ENCODE results near the gene LARP7.

LARP7 gene

GRCh38 chr4:112673686-112674085 is 36.7 kb downstream of the LARP7 start:
- H3K36me3 ChIP-seq (ENCODE audit: control insufficient read depth, insufficient read depth, low read length), result no peaks in the 10 kb centered on the region
- H3K27me3 ChIP-seq (replicated peaks; ENCODE audit: control insufficient read depth, insufficient read depth, low read length), result no peaks in the 10 kb centered on the region
- no peak overlapping the region for H3K4me3 ChIP-seq (replicated peaks; ENCODE audit: low read depth, low read length)
- no peak for DNase-seq (ENCODE audit: extremely low read depth, insufficient read length)
- no peak for TF ChIP-seq CTCF (IDR thresholded peaks at IDR 0.05; ENCODE audit: insufficient read depth, low read length, poor library complexity, severe bottlenecking)

GRCh38 chr4:112674376-112674775 is 37.4 kb downstream of the LARP7 start:
- H3K36me3 ChIP-seq (ENCODE audit: control insufficient read depth, insufficient read depth, low read length), result no peaks in the 10 kb centered on the region
- no peak for DNase-seq (ENCODE audit: extremely low read depth, insufficient read length)
- H3K4me3 ChIP-seq (replicated peaks; ENCODE audit: low read depth, low read length), result no peak overlapping the region
- TF ChIP-seq CTCF (IDR thresholded peaks at IDR 0.05; ENCODE audit: insufficient read depth, low read length, poor library complexity, severe bottlenecking), result no peak
- no peaks in the 10 kb centered on the region for H3K27me3 ChIP-seq (replicated peaks; ENCODE audit: control insufficient read depth, insufficient read depth, low read length)

- no peaks in the 10 kb centered on the region for H3K36me3 ChIP-seq (ENCODE audit: control insufficient read depth, insufficient read depth, low read length)
- DNase-seq (ENCODE audit: extremely low read depth, insufficient read length), result no peak
- H3K4me3 ChIP-seq (replicated peaks; ENCODE audit: low read depth, low read length), result no peak overlapping the region
- no peaks in the 10 kb centered on the region for H3K27me3 ChIP-seq (replicated peaks; ENCODE audit: control insufficient read depth, insufficient read depth, low read length)
- TF ChIP-seq CTCF (IDR thresholded peaks at IDR 0.05; ENCODE audit: insufficient read depth, low read length, poor library complexity, severe bottlenecking), result no peak
Measured at GRCh38 chr4:112677519-112678091, 40.7 kb downstream of the LARP7 start.

GRCh38 chr4:112680996-112681395 is 44.1 kb downstream of the LARP7 start:
- Histone ChIP-seq H3K27me3 (replicated peaks; ENCODE audit: control insufficient read depth, insufficient read depth, low read length) (no peaks in the 10 kb centered on the region), H3K4me3 (replicated peaks; ENCODE audit: low read depth, low read length) (no peak overlapping the region), H3K36me3 (ENCODE audit: control insufficient read depth, insufficient read depth, low read length) (no peaks in the 10 kb centered on the region)
- TF ChIP-seq CTCF (IDR thresholded peaks at IDR 0.05; ENCODE audit: insufficient read depth, low read length, poor library complexity, severe bottlenecking), result no peak
- DNase-seq (ENCODE audit: extremely low read depth, insufficient read length), result no peak

GRCh38 chr4:112693507-112693906 is 56.6 kb downstream of the LARP7 start:
- Histone ChIP-seq H3K27me3 (replicated peaks; ENCODE audit: control insufficient read depth, insufficient read depth, low read length) (no peaks in the 10 kb centered on the region), H3K4me3 (replicated peaks; ENCODE audit: low read depth, low read length) (no peak overlapping the region), H3K36me3 (ENCODE audit: control insufficient read depth, insufficient read depth, low read length) (no peaks in the 10 kb centered on the region)
- no peak for TF ChIP-seq CTCF (IDR thresholded peaks at IDR 0.05; ENCODE audit: insufficient read depth, low read length, poor library complexity, severe bottlenecking)
- DNase-seq (ENCODE audit: extremely low read depth, insufficient read length), result no peak

- TF ChIP-seq CTCF (IDR thresholded peaks at IDR 0.05; ENCODE audit: insufficient read depth, low read length, poor library complexity, severe bottlenecking), result no peak
- no peak for DNase-seq (ENCODE audit: extremely low read depth, insufficient read length)
- Histone ChIP-seq H3K4me3 (replicated peaks; ENCODE audit: low read depth, low read length) (no peak overlapping the region), H3K27me3 (replicated peaks; ENCODE audit: control insufficient read depth, insufficient read depth, low read length) (no peaks in the 10 kb centered on the region), H3K36me3 (ENCODE audit: control insufficient read depth, insufficient read depth, low read length) (no peaks in the 10 kb centered on the region)
Measured at GRCh38 chr4:112700679-112701078, 63.7 kb downstream of the LARP7 start.

All from GM06990 (cell line).